HTR-8/SVneo (cell line): ENCODE measurements around the gene GRIN1.
"Not testable (repeated sequence)": the region's sequence is repeated elsewhere in the genome, so short reads cannot be mapped to it uniquely, and the experiment has no call there.

Source experiments
- DNase-seq: peaks from one replicate; pipeline ENCODE4 v3.0.0; 2011; ENCODE audit warnings: low spot score, mixed read lengths; ENCODE audit not compliant: insufficient read length
- FAIRE-seq: peaks from 2 replicates; lab custom pipeline; 2011; peaks lifted over from hg19 to GRCh38; lab: Jason Lieb, UNC

The GRIN1 gene

GRCh38 chr9:137110911-137111787 lies 27.8 kb upstream of the GRIN1 start:
- FAIRE-seq (no peak), DNase-seq (no peak)

GRCh38 chr9:137111788-137112563 lies 27.0 kb upstream of the GRIN1 start:
- no peak for FAIRE-seq
- no peak for DNase-seq

GRCh38 chr9:137112564-137113384 lies 26.2 kb upstream of the GRIN1 start:
- no peak for DNase-seq

GRCh38 chr9:137113385-137114159 lies 25.4 kb upstream of the GRIN1 start:
- DNase-seq (no peak), FAIRE-seq (no peak)

More at GRCh38 chr9:137112564-137113384, 26.2 kb upstream of the GRIN1 start:
- FAIRE-seq = no peak

GRCh38 chr9:137114220-137114612 lies 24.7 kb upstream of the GRIN1 start:
- FAIRE-seq (no peak), DNase-seq (no peak)

GRCh38 chr9:137114613-137115393 lies 24.2 kb upstream of the GRIN1 start, which contains the start of gene DPP7:
Gene DPP7 (minus strand): TSS chr9:137114733. CDS start chr9:137114713, 20 bp downstream.
- DNase-seq (peak; percentile 48), FAIRE-seq (no peak)

GRCh38 chr9:137115394-137116026 lies 23.4 kb upstream of the GRIN1 start:
- no peak for DNase-seq
- FAIRE-seq = no peak

- no peak for FAIRE-seq
- DNase-seq = no peak
Measured at GRCh38 chr9:137116027-137116507, 22.9 kb upstream of the GRIN1 start.

- no peak for DNase-seq
- no peak for FAIRE-seq
Measured at GRCh38 chr9:137116728-137117127, 22.2 kb upstream of the GRIN1 start.

- FAIRE-seq (no peak), DNase-seq (no peak)
Measured at GRCh38 chr9:137117269-137117731, 21.7 kb upstream of the GRIN1 start.

GRCh38 chr9:137118092-137118603 lies 20.8 kb upstream of the GRIN1 start:
- FAIRE-seq, DNase-seq: not testable (repeated sequence)

- not testable (repeated sequence) for DNase-seq, FAIRE-seq
Measured at GRCh38 chr9:137121927-137122795, 16.8 kb upstream of the GRIN1 start.

GRCh38 chr9:137122796-137123467 lies 16.0 kb upstream of the GRIN1 start:
- not testable (repeated sequence) for FAIRE-seq, DNase-seq

GRCh38 chr9:137123468-137123837 lies 15.5 kb upstream of the GRIN1 start:
- FAIRE-seq (no peak), DNase-seq (no peak)

GRCh38 chr9:137123952-137124462 lies 14.9 kb upstream of the GRIN1 start:
- DNase-seq, FAIRE-seq: not testable (repeated sequence)

- DNase-seq = no peak
- no peak for FAIRE-seq
Measured at GRCh38 chr9:137126786-137127185, 12.2 kb upstream of the GRIN1 start.
